HCT116 (cell line): ENCODE measurements around the gene IGSF21. TPM values are rescaled to one million over a fixed set of nuclear protein-coding genes. Genes with fewer than 3 reads are reported as not detected.

Source experiments
- ATAC-seq: fragments of 200-7000 bp; cut with Tn5 transposase; 2 replicates; pipeline ENCODE4 v1.9.1; 2020; ENCODE audit warnings: mild to moderate bottlenecking, moderate library complexity
- BruUV-seq: library from RNA; stranded (reverse); fragments of 400-500 nt; replicated peaks from 2 replicates; lab custom pipeline; 2021; lab: Mats Ljungman, UMichigan
- CTCF ChIA-PET: fragments of 300-600 bp; sonication (Branson Sonifier 250); formaldehyde crosslinking; loops from one replicate; lab custom pipeline; 2021; ENCODE audit warnings: antibody characterized with exemption; lab: Charles Lee
- POLR2A ChIA-PET: fragments of 300-600, 350-600 bp; sonication (Branson Sonifier 250); formaldehyde crosslinking; loops from one replicate; lab custom pipeline; 2021; ENCODE audit warnings: antibody characterized with exemption; lab: Charles Lee
- RAD21 ChIA-PET, 2 experiments: fragments of 300-600 bp; sonication (Branson Sonifier 250); formaldehyde crosslinking; loops; one replicate each; lab custom pipeline; 2023; ENCODE audit warnings: low total read pairs in 2 of 2; ENCODE audit not compliant: uncharacterized antibody in 2 of 2, unreplicated experiment in 2 of 2, low non-redundant PET in 1 of 2; lab: Charles Lee
- DNase-seq: peaks from one replicate; pipeline ENCODE4 v3.0.0-alpha.2; 2010; ENCODE audit warnings: low read depth, low spot score
- H2AFZ ChIP-seq: fragments of 200-600 bp; shearing (Covaris generic), sonication (generic); 2 replicates; pipeline ENCODE4 v1.6.1; 2017; ENCODE audit warnings: low read depth, mixed run types, mixed read lengths, antibody characterized with exemption, low read length; ENCODE audit not compliant: poor library complexity, severe bottlenecking
- H3K27ac ChIP-seq: 2 replicates; pipeline ENCODE4 v1.5.1; 2012; ENCODE audit warnings: low read depth, low read length
- H3K27me3 ChIP-seq: fragments of 200-600 bp; sonication (generic); 2 replicates; pipeline ENCODE4 v1.6.1; 2016; ENCODE audit warnings: mixed run types, low read length, mixed read lengths; ENCODE audit not compliant: insufficient read depth
- H3K36me3 ChIP-seq, 2 experiments: fragments of 200-500 bp in 1 of 2; fragments of 200-600 bp in 1 of 2; sonication (Bioruptor generic) in 1 of 2; sonication (generic) in 1 of 2; 2 replicates each; pipeline versions ENCODE4 v1.5.1 to v1.6.1; 2014 to 2016; ENCODE audit warnings: low read length in 2 of 2, inconsistent platforms in 1 of 2, mixed read lengths in 1 of 2, mixed run types in 1 of 2; ENCODE audit not compliant: insufficient read depth in 2 of 2, control insufficient read depth in 1 of 2
- H3K4me1 ChIP-seq, 2 experiments: fragments of 200-600 bp in 1 of 2; sonication (generic) in 1 of 2; 2 replicates each; pipeline versions ENCODE4 v1.5.1 to v1.6.1; 2012 to 2017; ENCODE audit warnings: low read length in 2 of 2, inconsistent platforms in 1 of 2, mild to moderate bottlenecking in 1 of 2, mixed read lengths in 1 of 2, mixed run types in 1 of 2, moderate library complexity in 1 of 2; ENCODE audit not compliant: insufficient read depth in 2 of 2, control insufficient read depth in 1 of 2
- H3K4me2 ChIP-seq: fragments of 200-600 bp; sonication (generic); 2 replicates; pipeline ENCODE4 v1.6.1; 2017; ENCODE audit warnings: mixed run types, low read length, mixed read lengths
- H3K4me3 ChIP-seq, 2 experiments: fragments of 200-600 bp in 1 of 2; sonication (generic) in 1 of 2; replicated peaks in 1 of 2; 2 replicates each; pipeline ENCODE4 v1.5.1; 2011 to 2016; ENCODE audit warnings: low read length in 2 of 2, control low read depth in 1 of 2, low read depth in 1 of 2, mild to moderate bottlenecking in 1 of 2, mixed read lengths in 1 of 2, mixed run types in 1 of 2
- H3K79me2 ChIP-seq: fragments of 200-600 bp; sonication (generic); 2 replicates; pipeline ENCODE4 v1.6.1; 2017; ENCODE audit warnings: mild to moderate bottlenecking, mixed run types, low read length, moderate library complexity, mixed read lengths; ENCODE audit not compliant: insufficient read depth
- H3K9ac ChIP-seq: fragments of 200-600 bp; sonication (generic); 2 replicates; pipeline ENCODE4 v1.6.1; 2016; ENCODE audit warnings: low read length, mixed read lengths
- H3K9me2 ChIP-seq: fragments of 200-600 bp; sonication (generic), shearing (Covaris generic); 2 replicates; pipeline ENCODE4 v1.6.1; 2017; ENCODE audit warnings: mixed run types, mild to moderate bottlenecking, moderate library complexity; ENCODE audit not compliant: insufficient read depth
- H3K9me3 ChIP-seq, 2 experiments: fragments of 200-500 bp in 1 of 2; fragments of 200-600 bp in 1 of 2; sonication (Bioruptor generic) in 1 of 2; sonication (generic) in 1 of 2; 2 replicates each; pipeline ENCODE4 v1.6.1; 2014 to 2017; ENCODE audit warnings: low read length in 2 of 2, mixed read lengths in 2 of 2, inconsistent platforms in 1 of 2, low read depth in 1 of 2, mild to moderate bottlenecking in 1 of 2, mixed run types in 1 of 2, moderate library complexity in 1 of 2; ENCODE audit not compliant: control insufficient read depth in 1 of 2, insufficient read depth in 1 of 2
- H4K20me1 ChIP-seq: fragments of 200-600 bp; sonication (generic), shearing (Covaris generic); 2 replicates; pipeline ENCODE4 v1.6.1; 2017; ENCODE audit warnings: mixed run types, mild to moderate bottlenecking, moderate library complexity; ENCODE audit not compliant: insufficient read depth
- CBX3 ChIP-seq: IDR thresholded peaks from 2 replicates; pipeline ENCODE4 v1.6.1; 2012; ENCODE audit warnings: low read depth
- CEBPB ChIP-seq: IDR thresholded peaks from 2 replicates; pipeline ENCODE4 v1.6.1; 2012; ENCODE audit warnings: low read depth
- EZH2 ChIP-seq: fragments of 200-600 bp; sonication (generic); IDR thresholded peaks from 2 replicates; pipeline ENCODE4 v1.6.1; 2017; ENCODE audit warnings: antibody characterized with exemption, mixed run types
- EZH2phosphoT487 ChIP-seq: fragments of 200-600 bp; IDR thresholded peaks from 2 replicates; pipeline ENCODE4 v1.6.1; 2018; ENCODE audit warnings: antibody characterized with exemption, borderline replicate concordance
- JUND ChIP-seq: IDR thresholded peaks from 2 replicates; pipeline ENCODE4 v1.6.1; 2012
- MAX ChIP-seq: IDR thresholded peaks from 2 replicates; pipeline ENCODE4 v1.6.1; 2012
- POLR2A ChIP-seq: IDR thresholded peaks from 2 replicates; pipeline ENCODE4 v1.7.0; 2011; ENCODE audit warnings: borderline replicate concordance; ENCODE audit not compliant: insufficient read depth, insufficient read length; ENCODE audit errors: extremely low read depth
- POLR2AphosphoS5 ChIP-seq: IDR thresholded peaks from 2 replicates; pipeline ENCODE4 v1.6.1; 2011; ENCODE audit warnings: mild to moderate bottlenecking, low read depth, low read length, moderate library complexity
- RAD21 ChIP-seq: IDR thresholded peaks from 2 replicates; pipeline ENCODE4 v1.6.1; 2012; ENCODE audit warnings: low read depth, mild to moderate bottlenecking
- REST ChIP-seq: IDR thresholded peaks from 2 replicates; pipeline ENCODE4 v1.6.1; 2012; ENCODE audit warnings: low read depth
- SIN3A ChIP-seq: IDR thresholded peaks from 2 replicates; pipeline ENCODE4 v1.6.1; 2012; ENCODE audit warnings: low read depth
- SP1 ChIP-seq: IDR thresholded peaks from 2 replicates; pipeline ENCODE4 v1.6.1; 2012; ENCODE audit warnings: low read depth
- SRF ChIP-seq: IDR thresholded peaks from 2 replicates; pipeline ENCODE4 v1.6.1; 2012; ENCODE audit warnings: low read depth
- YY1 ChIP-seq: IDR thresholded peaks from 2 replicates; pipeline ENCODE4 v1.6.1; 2011; ENCODE audit warnings: low read length, low read depth, moderate library complexity, mild to moderate bottlenecking; ENCODE audit not compliant: insufficient replicate concordance; ENCODE audit errors: extremely low read depth
- ZBTB33 ChIP-seq: IDR thresholded peaks from 2 replicates; pipeline ENCODE4 v1.6.1; 2011; ENCODE audit warnings: mild to moderate bottlenecking, low read length, moderate library complexity; ENCODE audit not compliant: insufficient replicate concordance; ENCODE audit errors: extremely low read depth
- ZFX ChIP-seq: fragments of 450-650 bp; IDR thresholded peaks from 2 replicates; pipeline ENCODE4 v1.6.1; 2017
- ZNF274 ChIP-seq: fragments of 200-500 bp; sonication (Bioruptor generic); IDR thresholded peaks from 2 replicates; pipeline ENCODE4 v1.6.1; 2014; ENCODE audit warnings: mild to moderate bottlenecking, low read depth, low read length, inconsistent platforms
- intact Hi-C: fragments of 100-400 bp; cut with micrococcal nuclease; formaldehyde crosslinking; loops from 2 replicates; pipeline ENCODE4 v1.10.0; 2022
- total RNA-seq: library from RNA; stranded (reverse); gene quantifications from one replicate; pipeline ENCODE4 v1.2.1, GENCODE V29; 2021; ENCODE audit not compliant: unreplicated experiment

The IGSF21 gene
- total RNA-seq, 1 experiment from 2014 or later = not detected

GRCh38 chr1:18422076-18422777, 314.6 kb downstream of the IGSF21 start:
- Histone ChIP-seq H3K4me3 (no peak overlapping the region), H3K9ac (no peak overlapping the region), H3K27me3 (no peaks in the 10 kb centered on the region), H3K9me2 (no peaks in the 10 kb centered on the region), H2AFZ (no peak overlapping the region), H3K36me3 (no peaks in the 10 kb centered on the region), H3K9me3 (peaks cover 0 to 3% of the 10 kb centered on the region in 2 experiments; a peak in 1 of 4 replicates), H3K4me1 (no peaks in the 10 kb centered on the region), H4K20me1 (no peaks in the 10 kb centered on the region), H3K27ac (no peak overlapping the region), H3K4me2 (no peak overlapping the region), H3K79me2 (no peaks in the 10 kb centered on the region)
- no TSS peak for BruUV-seq
- ATAC-seq (no peak), DNase-seq (no peak)
- intact Hi-C loops = no loop called here
- POLR2A ChIA-PET = no interaction called here
- TF ChIP-seq EZH2 (no peak), ZBTB33 (no peak), JUND (no peak), POLR2AphosphoS5 (no peak), YY1 (no peak), ZFX (no peak), RAD21 (no peak), SRF (no peak), EZH2phosphoT487 (no peak), SIN3A (no peak), CEBPB (no peak), REST (no peak), ZNF274 (no peak), MAX (no peak), SP1 (no peak), CBX3 (no peak), POLR2A (no peak)
- RAD21 ChIA-PET = no interaction called here
- CTCF ChIA-PET = no interaction called here
